H1 (cell line): Measurements from ENCODE around the gene TLE1.

ENCODE experiments used
- BACH1 ChIP-seq: IDR thresholded peaks from 2 replicates; pipeline ENCODE4 v1.6.1; 2012; ENCODE audit warnings: low read length, improper control_type of control experiment
- JUN ChIP-seq: IDR thresholded peaks from 2 replicates; pipeline ENCODE4 v1.6.1; 2011; ENCODE audit warnings: low read depth, mild to moderate bottlenecking, improper control_type of control experiment, low read length
- POLR2A ChIP-seq, 2 experiments: IDR thresholded peaks; 1 replicate in 1 of 2; 2 replicates in 1 of 2; pipeline ENCODE4 v1.6.1; 2011; ENCODE audit warnings: low read depth in 2 of 2, low read length in 2 of 2, mild to moderate bottlenecking in 2 of 2; ENCODE audit errors: control extremely low read depth in 1 of 2
- RAD21 ChIP-seq, 2 experiments: IDR thresholded peaks in 1 of 2; conservative IDR thresholded peaks in 1 of 2; 2 replicates each; pipeline ENCODE4 v1.6.1; 2011; ENCODE audit warnings: low read depth in 2 of 2, low read length in 2 of 2, improper control_type of control experiment in 1 of 2, inconsistent platforms in 1 of 2, mild to moderate bottlenecking in 1 of 2, moderate library complexity in 1 of 2
- ZNF274 ChIP-seq: IDR thresholded peaks from 2 replicates; pipeline ENCODE4 v1.7.0; 2012; ENCODE audit warnings: low read length, borderline replicate concordance; ENCODE audit errors: extremely low read depth
- TF ChIP-seq, protein P1 (sequence below), 3 experiments: IDR thresholded peaks; 1 replicate in 2 of 3; 2 replicates in 1 of 3; pipeline versions ENCODE4 v1.5.1 to v1.6.1; 2011; ENCODE audit warnings: low read length in 3 of 3, mild to moderate bottlenecking in 3 of 3, inconsistent platforms in 2 of 3, low read depth in 1 of 3, moderate library complexity in 1 of 3; ENCODE audit not compliant: insufficient read depth in 1 of 3; ENCODE audit errors: control extremely low read depth in 1 of 3

DNA sequence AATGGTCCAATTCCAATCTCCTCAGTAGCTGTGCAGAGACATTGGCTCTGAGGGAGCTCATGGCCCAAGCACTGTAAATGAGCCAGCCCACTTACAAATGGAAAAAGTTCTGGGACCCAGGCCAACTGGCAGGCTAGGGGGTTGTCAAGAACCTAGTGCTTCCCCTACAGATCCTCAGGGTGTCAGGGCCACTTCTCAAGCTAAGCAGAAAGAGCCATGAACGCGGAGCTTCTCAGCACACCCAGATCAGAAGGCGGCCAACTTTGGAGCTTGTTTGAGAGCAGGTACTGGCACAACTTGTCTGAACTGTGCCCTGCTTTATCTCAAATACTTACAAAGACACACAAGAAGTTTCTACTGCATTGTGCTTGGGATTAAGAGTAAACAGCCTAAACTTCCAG, 17.5 kb downstream of the TLE1 start:
- no peak for TF ChIP-seq BACH1
- TF ChIP-seq POLR2A (IDR thresholded peaks at IDR 0.05; ENCODE audit: control extremely low read depth in 1 of 2, low read depth in 2 of 2, low read length in 2 of 2), result no peak
- no peak for TF ChIP-seq JUN
- TF ChIP-seq, protein P1, sequence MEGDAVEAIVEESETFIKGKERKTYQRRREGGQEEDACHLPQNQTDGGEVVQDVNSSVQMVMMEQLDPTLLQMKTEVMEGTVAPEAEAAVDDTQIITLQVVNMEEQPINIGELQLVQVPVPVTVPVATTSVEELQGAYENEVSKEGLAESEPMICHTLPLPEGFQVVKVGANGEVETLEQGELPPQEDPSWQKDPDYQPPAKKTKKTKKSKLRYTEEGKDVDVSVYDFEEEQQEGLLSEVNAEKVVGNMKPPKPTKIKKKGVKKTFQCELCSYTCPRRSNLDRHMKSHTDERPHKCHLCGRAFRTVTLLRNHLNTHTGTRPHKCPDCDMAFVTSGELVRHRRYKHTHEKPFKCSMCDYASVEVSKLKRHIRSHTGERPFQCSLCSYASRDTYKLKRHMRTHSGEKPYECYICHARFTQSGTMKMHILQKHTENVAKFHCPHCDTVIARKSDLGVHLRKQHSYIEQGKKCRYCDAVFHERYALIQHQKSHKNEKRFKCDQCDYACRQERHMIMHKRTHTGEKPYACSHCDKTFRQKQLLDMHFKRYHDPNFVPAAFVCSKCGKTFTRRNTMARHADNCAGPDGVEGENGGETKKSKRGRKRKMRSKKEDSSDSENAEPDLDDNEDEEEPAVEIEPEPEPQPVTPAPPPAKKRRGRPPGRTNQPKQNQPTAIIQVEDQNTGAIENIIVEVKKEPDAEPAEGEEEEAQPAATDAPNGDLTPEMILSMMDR (IDR thresholded peaks at IDR 0.05; ENCODE audit: control extremely low read depth in 1 of 3, insufficient read depth in 1 of 3, low read depth in 1 of 3, low read length in 3 of 3), result no peak
- no peak for TF ChIP-seq ZNF274
- TF ChIP-seq RAD21 (IDR thresholded peaks at IDR 0.05 in 1 of 2, conservative IDR thresholded peaks at IDR 0.05 in 1 of 2; ENCODE audit: low read depth in 2 of 2, low read length in 2 of 2), result no peak
